Measurements from ENCODE around the gene NT5DC4.
A peak's percentile ranks its signal among the peaks of the same experiment; 100 is the strongest.

Gene NT5DC4

DNA sequence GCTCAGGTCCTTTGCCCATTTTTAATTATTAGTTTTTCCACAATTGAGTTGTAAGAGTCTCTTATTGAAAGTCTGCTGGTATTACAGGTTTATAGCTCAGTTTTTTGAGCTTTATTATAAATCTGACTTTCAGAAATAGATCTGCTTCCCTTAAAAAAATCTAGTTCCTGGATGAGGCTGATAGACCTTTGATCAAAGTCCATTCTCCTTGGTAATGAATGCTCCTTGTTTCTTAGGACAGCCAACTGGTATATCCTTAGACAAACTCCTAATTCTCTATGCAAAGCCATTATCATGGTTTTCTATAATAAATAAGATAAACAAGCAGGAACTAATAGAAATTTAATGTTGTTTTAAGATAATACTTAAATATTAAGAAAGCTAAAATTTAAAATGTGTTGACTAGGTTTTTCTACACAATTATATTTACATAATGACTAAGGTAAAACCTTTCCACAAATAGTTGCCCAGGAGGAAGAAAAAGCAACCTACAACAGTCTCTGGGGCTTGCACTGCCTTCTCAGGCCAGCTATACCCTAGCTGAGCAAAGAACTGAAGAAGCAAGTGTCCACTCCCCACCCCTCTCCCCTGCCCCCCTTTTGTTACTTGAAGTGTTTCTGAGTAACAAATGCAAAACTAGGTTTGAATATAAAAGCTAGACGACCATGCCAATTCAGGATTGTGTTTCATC, 16.9 kb downstream of the NT5DC4 start:
- H3K4me3 ChIP-seq (ENCODE audit: low read length), result no peak overlapping the region
- no peak for DNase-seq (ENCODE audit: low read depth)
- TF ChIP-seq, protein P1, sequence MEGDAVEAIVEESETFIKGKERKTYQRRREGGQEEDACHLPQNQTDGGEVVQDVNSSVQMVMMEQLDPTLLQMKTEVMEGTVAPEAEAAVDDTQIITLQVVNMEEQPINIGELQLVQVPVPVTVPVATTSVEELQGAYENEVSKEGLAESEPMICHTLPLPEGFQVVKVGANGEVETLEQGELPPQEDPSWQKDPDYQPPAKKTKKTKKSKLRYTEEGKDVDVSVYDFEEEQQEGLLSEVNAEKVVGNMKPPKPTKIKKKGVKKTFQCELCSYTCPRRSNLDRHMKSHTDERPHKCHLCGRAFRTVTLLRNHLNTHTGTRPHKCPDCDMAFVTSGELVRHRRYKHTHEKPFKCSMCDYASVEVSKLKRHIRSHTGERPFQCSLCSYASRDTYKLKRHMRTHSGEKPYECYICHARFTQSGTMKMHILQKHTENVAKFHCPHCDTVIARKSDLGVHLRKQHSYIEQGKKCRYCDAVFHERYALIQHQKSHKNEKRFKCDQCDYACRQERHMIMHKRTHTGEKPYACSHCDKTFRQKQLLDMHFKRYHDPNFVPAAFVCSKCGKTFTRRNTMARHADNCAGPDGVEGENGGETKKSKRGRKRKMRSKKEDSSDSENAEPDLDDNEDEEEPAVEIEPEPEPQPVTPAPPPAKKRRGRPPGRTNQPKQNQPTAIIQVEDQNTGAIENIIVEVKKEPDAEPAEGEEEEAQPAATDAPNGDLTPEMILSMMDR (IDR thresholded peaks at IDR 0.05; ENCODE audit: insufficient read depth, low read depth, low read length, missing control alignments), result no peak

DNA sequence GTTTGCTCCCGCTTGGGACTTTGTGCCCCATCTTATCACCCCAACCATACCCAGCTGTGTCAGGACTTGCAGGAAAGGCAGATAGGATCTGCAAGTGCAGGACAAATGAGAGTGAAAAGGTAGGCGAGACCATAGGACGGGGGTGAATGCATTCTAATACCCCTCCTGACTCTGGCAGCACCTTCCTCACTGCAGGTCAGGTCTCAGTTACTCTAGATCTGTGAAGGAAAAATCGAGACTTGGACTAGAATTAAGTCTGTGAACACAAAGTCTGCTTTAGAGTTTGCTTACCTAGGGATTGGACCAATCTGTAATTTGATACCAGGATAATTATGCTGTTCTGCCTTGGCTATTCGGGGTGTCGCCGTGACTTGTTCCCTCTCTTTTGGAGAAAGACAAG, 19.7 kb downstream of the NT5DC4 start:
- no peak for DNase-seq (ENCODE audit: low read depth)
- H3K4me3 ChIP-seq (ENCODE audit: low read length), result no peak overlapping the region
- TF ChIP-seq, protein P1 (IDR thresholded peaks at IDR 0.05; ENCODE audit: insufficient read depth, low read depth, low read length, missing control alignments), result no peak

DNA sequence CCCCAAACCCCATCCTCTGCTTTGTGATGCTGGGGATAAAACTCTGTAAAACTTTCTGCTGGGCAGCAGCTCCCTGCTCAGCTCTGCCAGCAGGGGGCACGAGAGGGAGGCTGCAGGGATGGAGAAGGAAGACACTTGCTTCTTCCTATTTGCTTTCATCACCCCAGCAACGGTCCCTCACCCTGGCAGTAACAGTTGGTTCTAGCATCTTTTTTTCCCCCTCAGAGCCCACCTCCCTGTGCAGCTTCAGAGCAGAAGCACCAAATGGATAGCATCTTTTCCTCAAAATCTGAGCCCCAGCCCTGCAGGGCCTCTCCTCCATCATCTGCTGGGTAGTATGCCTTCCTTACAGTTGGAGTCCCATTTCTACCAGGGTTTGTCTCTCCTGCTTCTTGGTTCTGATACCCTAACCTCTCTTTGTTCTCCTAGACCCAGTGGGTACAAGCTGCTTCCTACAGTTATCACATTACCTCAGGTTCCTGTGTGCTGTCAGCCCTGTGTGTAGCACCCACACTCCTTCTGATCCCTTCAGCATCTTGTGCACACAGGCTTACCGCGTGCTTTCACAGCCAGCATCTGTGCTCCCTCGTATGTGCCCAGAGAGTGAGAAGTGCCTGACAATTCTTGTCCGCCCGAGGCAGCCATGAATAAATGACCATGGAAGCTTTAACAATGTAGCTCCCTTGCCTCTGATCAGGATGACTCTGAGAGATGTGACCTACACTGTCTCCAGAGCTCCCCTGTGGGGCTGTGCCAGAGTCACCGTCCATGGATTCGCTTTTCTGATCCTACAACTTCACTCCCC, 29.1 kb downstream of the NT5DC4 start:
- peak; percentile 81 for DNase-seq (ENCODE audit: low read depth)
- TF ChIP-seq, protein P1 (IDR thresholded peaks at IDR 0.05; ENCODE audit: insufficient read depth, low read depth, low read length, missing control alignments), result peak; percentile 99
- H3K4me3 ChIP-seq (ENCODE audit: low read length), result no peak overlapping the region

DNA sequence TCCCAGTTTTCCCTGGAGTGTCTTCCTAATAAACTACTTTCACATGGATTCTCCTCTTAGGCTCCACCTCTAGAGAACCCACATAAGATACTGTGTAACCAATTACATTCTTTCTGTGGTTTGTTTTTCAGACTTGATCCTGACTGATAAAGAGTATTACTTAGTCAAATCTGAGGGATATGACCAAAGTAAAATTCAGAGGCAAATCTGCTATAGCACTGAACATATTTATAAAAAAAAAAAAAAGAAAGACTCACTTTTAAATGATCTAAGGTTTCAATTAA, 29.7 kb downstream of the NT5DC4 start:
- no peak for DNase-seq (ENCODE audit: low read depth)
- TF ChIP-seq, protein P1 (IDR thresholded peaks at IDR 0.05; ENCODE audit: insufficient read depth, low read depth, low read length, missing control alignments), result no peak
- no peak overlapping the region for H3K4me3 ChIP-seq (ENCODE audit: low read length)

DNA sequence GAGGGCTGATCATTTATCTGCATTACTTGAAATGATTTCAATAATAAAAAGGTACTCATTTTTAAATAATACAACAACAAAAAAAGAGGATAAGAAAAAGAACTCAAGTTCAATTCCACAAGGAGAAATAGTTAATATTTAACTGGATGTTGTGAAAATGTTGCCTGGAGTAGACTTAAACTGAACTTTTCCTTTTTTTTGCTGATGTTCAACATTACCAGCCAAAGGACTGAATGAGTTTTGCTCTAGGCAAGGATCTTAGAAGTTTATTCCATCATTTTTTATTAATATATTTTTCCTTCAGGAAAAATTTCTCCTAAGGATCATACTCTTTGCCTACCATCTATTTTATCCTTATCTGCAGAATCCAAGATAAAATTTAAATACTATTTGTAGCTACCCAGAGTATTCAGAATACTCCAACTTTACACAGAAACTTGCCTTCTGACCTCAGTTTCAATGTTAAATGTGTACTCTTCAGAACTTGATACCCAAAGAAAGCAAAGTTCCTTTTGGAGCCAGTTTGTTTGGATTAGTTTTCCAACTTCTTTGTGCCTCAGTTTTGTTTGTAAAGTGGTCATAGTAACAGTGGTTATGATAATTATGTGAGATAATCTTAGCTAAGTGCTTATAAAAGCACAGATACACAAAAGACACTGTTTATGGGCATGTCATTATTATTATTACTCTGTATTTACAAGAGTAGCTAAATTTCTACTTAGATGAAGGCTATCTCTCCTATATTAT, 30.8 kb downstream of the NT5DC4 start:
- TF ChIP-seq, protein P1 (IDR thresholded peaks at IDR 0.05; ENCODE audit: insufficient read depth, low read depth, low read length, missing control alignments), result no peak
- no peak overlapping the region for H3K4me3 ChIP-seq (ENCODE audit: low read length)
- DNase-seq (ENCODE audit: low read depth), result no peak

DNA sequence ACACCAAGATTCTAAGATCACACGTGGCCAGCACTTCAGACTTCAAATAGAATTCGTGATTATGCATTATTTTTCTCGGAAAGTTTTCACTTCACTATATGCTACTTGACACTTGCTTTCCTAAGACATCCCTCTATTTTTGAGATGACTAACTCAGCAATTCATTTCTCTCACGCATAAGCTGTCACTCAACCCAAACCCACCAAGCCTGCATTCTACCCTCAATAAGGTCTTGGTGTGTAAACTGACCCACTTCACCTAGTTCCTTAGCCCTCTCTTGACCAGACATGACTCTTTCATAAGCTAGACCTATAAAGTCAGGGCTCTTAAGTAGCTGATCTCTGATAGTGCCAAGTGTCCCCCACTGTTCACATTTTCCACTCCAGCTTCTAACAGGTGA, 31.8 kb downstream of the NT5DC4 start:
- TF ChIP-seq, protein P1 (IDR thresholded peaks at IDR 0.05; ENCODE audit: insufficient read depth, low read depth, low read length, missing control alignments), result no peak
- DNase-seq (ENCODE audit: low read depth), result no peak
- H3K4me3 ChIP-seq (ENCODE audit: low read length), result no peak overlapping the region
